Measurements from ENCODE around the gene EML5. TPM values are rescaled to one million over a fixed set of nuclear protein-coding genes. Genes with fewer than 3 reads are reported as not detected.

The EML5 gene
- total RNA-seq, 1 experiment from 2014 or later = 0.32 TPM

DNA sequence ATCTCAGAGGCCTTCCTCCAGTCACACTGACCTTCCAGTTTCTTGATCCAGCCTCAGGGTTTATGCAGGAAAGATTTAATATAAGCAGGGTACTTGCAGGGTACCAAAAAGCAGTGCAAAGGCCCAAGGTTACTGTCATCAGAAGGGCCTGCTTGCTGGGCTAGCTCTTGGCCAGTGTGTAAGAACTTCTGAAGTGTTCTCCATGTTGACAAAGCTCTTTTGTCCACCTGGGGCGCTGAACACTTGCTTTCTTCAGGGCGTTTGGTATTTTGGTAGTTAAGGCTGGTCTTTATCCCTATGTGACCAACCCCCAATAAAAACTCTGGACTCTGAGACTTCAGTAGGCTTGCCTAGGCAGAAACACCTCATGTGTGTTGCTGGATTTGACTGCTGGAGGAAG lies 160.2 kb downstream of the EML5 start:
- no peak for DNase-seq (ENCODE audit: low spot score)
- Histone ChIP-seq H3K4me1 (ENCODE audit: insufficient read depth, low read length, poor library complexity, severe bottlenecking) (no peaks in the 10 kb centered on the region), H3K27ac (ENCODE audit: low read depth, low read length, poor library complexity, severe bottlenecking) (no peak overlapping the region), H3K9me3 (ENCODE audit: low read depth, low read length, poor library complexity, severe bottlenecking) (no peaks in the 10 kb centered on the region), H3K36me3 (ENCODE audit: insufficient read depth, low read length, poor library complexity, severe bottlenecking) (no peaks in the 10 kb centered on the region), H3K4me3 (ENCODE audit: low read depth, low read length, poor library complexity, severe bottlenecking) (no peak overlapping the region), H3K27me3 (replicated peaks; ENCODE audit: insufficient read depth, low read depth, low read length, poor library complexity) (no peaks in the 10 kb centered on the region)
- ChIA-PET POLR2A (ENCODE audit: low non-redundant PET) (no interaction called here), CTCF (no interaction called here)
- intact Hi-C loops (cut with micrococcal nuclease; ENCODE audit: unreplicated experiment) = no loop called here
- BruUV-seq (replicated peaks) = no TSS peak
- TF ChIP-seq, protein P1, sequence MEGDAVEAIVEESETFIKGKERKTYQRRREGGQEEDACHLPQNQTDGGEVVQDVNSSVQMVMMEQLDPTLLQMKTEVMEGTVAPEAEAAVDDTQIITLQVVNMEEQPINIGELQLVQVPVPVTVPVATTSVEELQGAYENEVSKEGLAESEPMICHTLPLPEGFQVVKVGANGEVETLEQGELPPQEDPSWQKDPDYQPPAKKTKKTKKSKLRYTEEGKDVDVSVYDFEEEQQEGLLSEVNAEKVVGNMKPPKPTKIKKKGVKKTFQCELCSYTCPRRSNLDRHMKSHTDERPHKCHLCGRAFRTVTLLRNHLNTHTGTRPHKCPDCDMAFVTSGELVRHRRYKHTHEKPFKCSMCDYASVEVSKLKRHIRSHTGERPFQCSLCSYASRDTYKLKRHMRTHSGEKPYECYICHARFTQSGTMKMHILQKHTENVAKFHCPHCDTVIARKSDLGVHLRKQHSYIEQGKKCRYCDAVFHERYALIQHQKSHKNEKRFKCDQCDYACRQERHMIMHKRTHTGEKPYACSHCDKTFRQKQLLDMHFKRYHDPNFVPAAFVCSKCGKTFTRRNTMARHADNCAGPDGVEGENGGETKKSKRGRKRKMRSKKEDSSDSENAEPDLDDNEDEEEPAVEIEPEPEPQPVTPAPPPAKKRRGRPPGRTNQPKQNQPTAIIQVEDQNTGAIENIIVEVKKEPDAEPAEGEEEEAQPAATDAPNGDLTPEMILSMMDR (conservative IDR thresholded peaks at IDR 0.05; ENCODE audit: low read depth, low read length) = no peak

DNA sequence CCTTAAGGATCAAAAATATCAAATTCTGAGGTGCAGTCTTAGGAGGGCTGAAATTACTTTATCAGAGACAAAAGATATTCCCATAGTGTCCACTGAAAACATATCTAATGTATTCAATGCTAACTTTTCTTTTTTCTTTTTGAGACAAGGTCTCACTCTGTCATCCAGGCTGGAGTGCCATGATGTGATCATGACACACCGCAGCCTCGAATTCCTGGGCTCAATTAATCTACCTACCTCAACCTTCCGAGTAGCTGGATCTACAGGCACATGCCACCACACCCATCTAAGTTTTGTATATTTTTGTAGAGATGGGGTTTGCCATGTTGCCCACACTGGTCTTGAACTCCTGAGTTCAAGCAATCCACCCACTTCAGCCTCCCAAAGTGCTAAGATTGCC lies 161.7 kb downstream of the EML5 start:
- H3K36me3 ChIP-seq (ENCODE audit: insufficient read depth, low read length, poor library complexity, severe bottlenecking) = no peaks in the 10 kb centered on the region
- no peak overlapping the region for H3K27ac ChIP-seq (ENCODE audit: low read depth, low read length, poor library complexity, severe bottlenecking)
- TF ChIP-seq, protein P1 (conservative IDR thresholded peaks at IDR 0.05; ENCODE audit: low read depth, low read length) = no peak
- no peak for TF ChIP-seq EZH2 (IDR thresholded peaks at IDR 0.05; ENCODE audit: borderline replicate concordance, low read depth, low read length, poor library complexity, severe bottlenecking)
- no peak for DNase-seq (ENCODE audit: low spot score)
- ChIA-PET CTCF (no interaction called here), POLR2A (ENCODE audit: low non-redundant PET) (no interaction called here)
- H3K4me3 ChIP-seq (ENCODE audit: low read depth, low read length, poor library complexity, severe bottlenecking) = no peak overlapping the region
- H3K9me3 ChIP-seq (ENCODE audit: low read depth, low read length, poor library complexity, severe bottlenecking) = no peaks in the 10 kb centered on the region
- intact Hi-C loops (cut with micrococcal nuclease; ENCODE audit: unreplicated experiment) = no loop called here
- no peaks in the 10 kb centered on the region for H3K27me3 ChIP-seq (replicated peaks; ENCODE audit: insufficient read depth, low read depth, low read length, poor library complexity)
- no TSS peak for BruUV-seq (replicated peaks)
- no peaks in the 10 kb centered on the region for H3K4me1 ChIP-seq (ENCODE audit: insufficient read depth, low read length, poor library complexity, severe bottlenecking)

DNA sequence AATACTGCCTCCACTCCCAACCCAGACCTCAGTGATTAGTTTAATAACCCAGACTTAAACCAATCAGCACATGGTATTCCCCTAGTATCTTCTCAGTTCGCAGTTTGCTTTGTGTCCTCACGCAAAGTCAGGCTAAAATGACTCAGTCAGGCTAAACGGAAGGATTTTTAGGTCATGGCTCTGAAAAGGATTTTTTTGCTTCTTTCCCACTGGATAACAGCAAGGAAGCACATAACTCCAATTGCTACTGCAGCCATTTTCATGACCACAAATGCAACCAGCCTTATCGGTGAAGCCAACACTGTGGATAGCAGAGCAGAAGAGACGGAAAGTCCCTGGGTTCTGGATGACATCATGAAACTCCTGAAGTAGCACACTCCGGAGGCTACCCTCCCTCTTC lies 162.2 kb downstream of the EML5 start:
- CTCF ChIA-PET = no interaction called here
- no peak for DNase-seq (ENCODE audit: low spot score)
- no peak overlapping the region for H3K27ac ChIP-seq (ENCODE audit: low read depth, low read length, poor library complexity, severe bottlenecking)

More for the DNA sequence above, 162.2 kb downstream of the EML5 start:
- TF ChIP-seq EZH2 (IDR thresholded peaks at IDR 0.05; ENCODE audit: borderline replicate concordance, low read depth, low read length, poor library complexity, severe bottlenecking) = no peak
- TF ChIP-seq, protein P1 (conservative IDR thresholded peaks at IDR 0.05; ENCODE audit: low read depth, low read length) = no peak
- no TSS peak for BruUV-seq (replicated peaks)
- H3K36me3 ChIP-seq (ENCODE audit: insufficient read depth, low read length, poor library complexity, severe bottlenecking) = no peaks in the 10 kb centered on the region
- intact Hi-C loops (cut with micrococcal nuclease; ENCODE audit: unreplicated experiment) = no loop called here
- H3K9me3 ChIP-seq (ENCODE audit: low read depth, low read length, poor library complexity, severe bottlenecking) = no peaks in the 10 kb centered on the region
- H3K27me3 ChIP-seq (replicated peaks; ENCODE audit: insufficient read depth, low read depth, low read length, poor library complexity) = no peaks in the 10 kb centered on the region
- POLR2A ChIA-PET (ENCODE audit: low non-redundant PET) = no interaction called here
- H3K4me1 ChIP-seq (ENCODE audit: insufficient read depth, low read length, poor library complexity, severe bottlenecking) = no peaks in the 10 kb centered on the region
- H3K4me3 ChIP-seq (ENCODE audit: low read depth, low read length, poor library complexity, severe bottlenecking) = no peak overlapping the region
